ENCODE data around the gene DESI1. TPM values are rescaled to one million over a fixed set of nuclear protein-coding genes. Genes with fewer than 3 reads are reported as not detected.
"Not testable (repeated sequence)": the region's sequence is repeated elsewhere in the genome, so short reads cannot be mapped to it uniquely, and the experiment has no call there.

The DESI1 gene
- total and polyA plus RNA-seq, 9 donors, result 12.8 to 22.1 (median 19.8) TPM

GRCh38 chr22:41638124-41638523 is 17.3 kb upstream of the DESI1 start:
- H3K27me3 ChIP-seq (ENCODE audit: control insufficient read depth, insufficient read depth, low read length), result no peaks in the 10 kb centered on the region
- no peaks in the 10 kb centered on the region for H3K9me3 ChIP-seq (replicated peaks; ENCODE audit: control insufficient read depth, low read depth, low read length)
- H3K4me1 ChIP-seq (ENCODE audit: control insufficient read depth, insufficient read depth, low read length), result no peaks in the 10 kb centered on the region
- 94% methylated on average over 2 of the region's 5 CpGs for WGBS (ENCODE audit: insufficient coverage)
- no peak overlapping the region for H3K4me3 ChIP-seq (ENCODE audit: low read length)
- DNase-seq, result no peak
- H3K27ac ChIP-seq (ENCODE audit: low read length), result no peak overlapping the region
- peaks cover 77% of the 10 kb centered on the region for H3K36me3 ChIP-seq (ENCODE audit: control insufficient read depth, insufficient read depth, low read length)

GRCh38 chr22:41637623-41638022 is 16.8 kb upstream of the DESI1 start:
- not testable (repeated sequence) for DNase-seq; H3K4me3 ChIP-seq (ENCODE audit: low read length); H3K27me3 ChIP-seq (ENCODE audit: control insufficient read depth, insufficient read depth, low read length); H3K9me3 ChIP-seq (replicated peaks; ENCODE audit: control insufficient read depth, low read depth, low read length); H3K4me1 ChIP-seq (ENCODE audit: control insufficient read depth, insufficient read depth, low read length); H3K27ac ChIP-seq (ENCODE audit: low read length)
- WGBS (ENCODE audit: insufficient coverage), result 99% methylated on average over 8 of the region's 8 CpGs
- peaks cover 72% of the 10 kb centered on the region for H3K36me3 ChIP-seq (ENCODE audit: control insufficient read depth, insufficient read depth, low read length)

GRCh38 chr22:41636467-41636866 is 15.6 kb upstream of the DESI1 start:
- H3K36me3 ChIP-seq (ENCODE audit: control insufficient read depth, insufficient read depth, low read length), result peaks cover 70% of the 10 kb centered on the region
- 66% methylated on average over 3 of the region's 7 CpGs for WGBS (ENCODE audit: insufficient coverage)

GRCh38 chr22:41634610-41635009 is 13.8 kb upstream of the DESI1 start:
- H3K27ac ChIP-seq (ENCODE audit: low read length); H3K27me3 ChIP-seq (ENCODE audit: control insufficient read depth, insufficient read depth, low read length); H3K4me1 ChIP-seq (ENCODE audit: control insufficient read depth, insufficient read depth, low read length); H3K9me3 ChIP-seq (replicated peaks; ENCODE audit: control insufficient read depth, low read depth, low read length); DNase-seq; H3K4me3 ChIP-seq (ENCODE audit: low read length): not testable (repeated sequence)
- WGBS (ENCODE audit: insufficient coverage), result 83% methylated on average over 3 of the region's 8 CpGs
- peaks cover 69% of the 10 kb centered on the region for H3K36me3 ChIP-seq (ENCODE audit: control insufficient read depth, insufficient read depth, low read length)

More at GRCh38 chr22:41636467-41636866, 15.6 kb upstream of the DESI1 start:
- no peak overlapping the region for H3K27ac ChIP-seq (ENCODE audit: low read length)
- no peaks in the 10 kb centered on the region for H3K4me1 ChIP-seq (ENCODE audit: control insufficient read depth, insufficient read depth, low read length)
- no peak for DNase-seq
- H3K27me3 ChIP-seq (ENCODE audit: control insufficient read depth, insufficient read depth, low read length), result no peaks in the 10 kb centered on the region
- H3K9me3 ChIP-seq (replicated peaks; ENCODE audit: control insufficient read depth, low read depth, low read length), result no peaks in the 10 kb centered on the region
- H3K4me3 ChIP-seq (ENCODE audit: low read length), result no peak overlapping the region

- H3K4me3 ChIP-seq (ENCODE audit: low read length); H3K4me1 ChIP-seq (ENCODE audit: control insufficient read depth, insufficient read depth, low read length); H3K9me3 ChIP-seq (replicated peaks; ENCODE audit: control insufficient read depth, low read depth, low read length); DNase-seq; H3K27ac ChIP-seq (ENCODE audit: low read length); H3K27me3 ChIP-seq (ENCODE audit: control insufficient read depth, insufficient read depth, low read length): not testable (repeated sequence)
- WGBS (ENCODE audit: insufficient coverage), result 98% methylated on average over 5 of the region's 23 CpGs
- peaks cover 70% of the 10 kb centered on the region for H3K36me3 ChIP-seq (ENCODE audit: control insufficient read depth, insufficient read depth, low read length)
These were observed 10.8 kb upstream of the DESI1 start for GRCh38 chr22:41631615-41632014.

GRCh38 chr22:41631115-41631514 is 10.3 kb upstream of the DESI1 start:
- not testable (repeated sequence) for DNase-seq; H3K9me3 ChIP-seq (replicated peaks; ENCODE audit: control insufficient read depth, low read depth, low read length); H3K4me3 ChIP-seq (ENCODE audit: low read length); H3K4me1 ChIP-seq (ENCODE audit: control insufficient read depth, insufficient read depth, low read length); H3K27me3 ChIP-seq (ENCODE audit: control insufficient read depth, insufficient read depth, low read length); H3K27ac ChIP-seq (ENCODE audit: low read length)
- peaks cover 69% of the 10 kb centered on the region for H3K36me3 ChIP-seq (ENCODE audit: control insufficient read depth, insufficient read depth, low read length)
- 98% methylated on average over 8 of the region's 28 CpGs for WGBS (ENCODE audit: insufficient coverage)

GRCh38 chr22:41625577-41625976 is 4.7 kb upstream of the DESI1 start:
- Histone ChIP-seq H3K36me3 (ENCODE audit: control insufficient read depth, insufficient read depth, low read length) (peaks cover 72% of the 10 kb centered on the region), H3K4me3 (ENCODE audit: low read length) (no peak overlapping the region), H3K9me3 (replicated peaks; ENCODE audit: control insufficient read depth, low read depth, low read length) (no peaks in the 10 kb centered on the region), H3K4me1 (ENCODE audit: control insufficient read depth, insufficient read depth, low read length) (peaks cover 6% of the 10 kb centered on the region), H3K27me3 (ENCODE audit: control insufficient read depth, insufficient read depth, low read length) (no peaks in the 10 kb centered on the region), H3K27ac (ENCODE audit: low read length) (no peak overlapping the region)
- 88% methylated on average over 1 of the region's 7 CpGs for WGBS (ENCODE audit: insufficient coverage)
- DNase-seq, result no peak

GRCh38 chr22:41621911-41622179 is 1.0 kb upstream of the DESI1 start:
- peak overlapping the region; percentile 99 for H3K27ac ChIP-seq (ENCODE audit: low read length)
- H3K4me1 ChIP-seq (ENCODE audit: control insufficient read depth, insufficient read depth, low read length), result peaks cover 12% of the 10 kb centered on the region

GRCh38 chr22:41621099-41621910 is 462 bp upstream of the DESI1 start, which contains the start of gene XRCC6:
XRCC6 (plus strand) TSS chr22:41621295; CDS start chr22:41622005, 710 bp downstream.
- peaks cover 36% of the 10 kb centered on the region for H3K36me3 ChIP-seq (ENCODE audit: control insufficient read depth, insufficient read depth, low read length)
- no peaks in the 10 kb centered on the region for H3K9me3 ChIP-seq (replicated peaks; ENCODE audit: control insufficient read depth, low read depth, low read length)
- under 1% methylated on average over 64 of the region's 70 CpGs for WGBS (ENCODE audit: insufficient coverage)
- DNase-seq, result peak; percentile 100
- H3K4me1 ChIP-seq (ENCODE audit: control insufficient read depth, insufficient read depth, low read length), result peaks cover 12% of the 10 kb centered on the region
- peak within 1 kb of the TSS; percentile 86 for H3K4me3 ChIP-seq (ENCODE audit: low read length)
- H3K27me3 ChIP-seq (ENCODE audit: control insufficient read depth, insufficient read depth, low read length), result no peaks in the 10 kb centered on the region
- peak within 1 kb of the TSS; percentile 99 for H3K27ac ChIP-seq (ENCODE audit: low read length)

More at GRCh38 chr22:41621911-41622179, 1.0 kb upstream of the DESI1 start:
- H3K9me3 ChIP-seq (replicated peaks; ENCODE audit: control insufficient read depth, low read depth, low read length), result no peaks in the 10 kb centered on the region
- peak overlapping the region; percentile 85 for H3K4me3 ChIP-seq (ENCODE audit: low read length)
- H3K36me3 ChIP-seq (ENCODE audit: control insufficient read depth, insufficient read depth, low read length), result peaks cover 42% of the 10 kb centered on the region
- DNase-seq, result no peak
- WGBS (ENCODE audit: insufficient coverage), result 4% methylated on average over 8 of the region's 8 CpGs
- H3K27me3 ChIP-seq (ENCODE audit: control insufficient read depth, insufficient read depth, low read length), result no peaks in the 10 kb centered on the region

- Histone ChIP-seq H3K4me1 (ENCODE audit: control insufficient read depth, insufficient read depth, low read length) (peaks cover 12% of the 10 kb centered on the region), H3K4me3 (ENCODE audit: low read length) (peak overlapping the region; percentile 86), H3K27ac (ENCODE audit: low read length) (peak overlapping the region; percentile 91), H3K9me3 (replicated peaks; ENCODE audit: control insufficient read depth, low read depth, low read length) (no peaks in the 10 kb centered on the region), H3K36me3 (ENCODE audit: control insufficient read depth, insufficient read depth, low read length) (peaks cover 25% of the 10 kb centered on the region), H3K27me3 (ENCODE audit: control insufficient read depth, insufficient read depth, low read length) (no peaks in the 10 kb centered on the region)
- under 1% methylated on average over 22 of the region's 24 CpGs for WGBS (ENCODE audit: insufficient coverage)
- peak; percentile 54 for DNase-seq
These were observed 759 bp downstream of the DESI1 start for GRCh38 chr22:41619979-41620588.

Measured in muscle of leg (tissue), 11 donors.